Neural progenitor cell (in vitro differentiated cells): Measurements from ENCODE around the gene PSMD3. TPM values are rescaled to one million over a fixed set of nuclear protein-coding genes. Genes with fewer than 3 reads are reported as not detected.

Experiments used
- DNase-seq: peaks from one replicate; pipeline ENCODE4 v3.0.0-alpha.2; 2016; ENCODE audit warnings: low spot score
- H2AFZ ChIP-seq: fragments of 200-600 bp; sonication (generic); replicated peaks from 2 replicates; pipeline ENCODE4 v1.6.1; 2016; ENCODE audit warnings: antibody characterized with exemption
- H3F3A ChIP-seq: fragments of 200-600 bp; sonication (generic); 2 replicates; pipeline ENCODE4 v1.6.1; 2016; ENCODE audit warnings: antibody characterized with exemption, low read depth
- H3K27ac ChIP-seq: fragments of 200-600 bp; sonication (generic); 2 replicates; pipeline ENCODE4 v1.5.1; 2016; ENCODE audit warnings: mild to moderate bottlenecking
- H3K27me3 ChIP-seq: fragments of 200-600 bp; sonication (generic); 2 replicates; pipeline ENCODE4 v1.6.1; 2016; ENCODE audit warnings: mild to moderate bottlenecking, moderate library complexity
- H3K36me3 ChIP-seq: fragments of 200-600 bp; sonication (generic); 2 replicates; pipeline ENCODE4 v1.5.1; 2016
- H3K4me1 ChIP-seq: fragments of 200-600 bp; sonication (generic); 2 replicates; pipeline ENCODE4 v1.6.1; 2016; ENCODE audit warnings: mixed run types
- H3K4me2 ChIP-seq: fragments of 200-600 bp; sonication (generic); 2 replicates; pipeline ENCODE4 v1.6.1; 2016
- H3K4me3 ChIP-seq: fragments of 200-600 bp; sonication (generic); 2 replicates; pipeline ENCODE4 v1.5.1; 2016
- H3K79me2 ChIP-seq: fragments of 200-600 bp; sonication (generic); 2 replicates; pipeline ENCODE4 v1.6.1; 2016; ENCODE audit warnings: low read depth
- H3K9ac ChIP-seq: fragments of 200-600 bp; sonication (generic); 2 replicates; pipeline ENCODE4 v1.6.1; 2016
- H3K9me3 ChIP-seq: fragments of 200-600 bp; sonication (generic); 2 replicates; pipeline ENCODE4 v1.5.1; 2016; ENCODE audit warnings: low read depth
- H4K20me1 ChIP-seq: fragments of 200-600 bp; sonication (generic); 2 replicates; pipeline ENCODE4 v1.6.1; 2016; ENCODE audit warnings: low read depth
- H3K27ac Mint-ChIP-seq: 3 replicates; pipeline ENCODE4 v1.8.0; 2021; ENCODE audit warnings: mixed read lengths
- H3K27me3 Mint-ChIP-seq: 2 replicates; pipeline ENCODE4 v1.8.0; 2022; ENCODE audit warnings: low read depth, mild to moderate bottlenecking, inconsistent platforms, moderate library complexity, mixed read lengths; ENCODE audit not compliant: insufficient read depth
- H3K36me3 Mint-ChIP-seq: 3 replicates; pipeline ENCODE4 v1.8.0; 2021; ENCODE audit warnings: mixed read lengths
- H3K4me1 Mint-ChIP-seq: 3 replicates; pipeline ENCODE4 v1.8.0; 2021; ENCODE audit warnings: mixed read lengths
- H3K4me3 Mint-ChIP-seq: 3 replicates; pipeline ENCODE4 v1.8.0; 2021; ENCODE audit warnings: mild to moderate bottlenecking, moderate library complexity, mixed read lengths
- H3K9me3 Mint-ChIP-seq: 3 replicates; pipeline ENCODE4 v1.8.0; 2020; ENCODE audit warnings: mixed read lengths
- CTCF ChIP-seq: fragments of 200-600 bp; sonication (generic); IDR thresholded peaks from 2 replicates; pipeline ENCODE4 v1.5.1; 2017; ENCODE audit warnings: antibody characterized with exemption, mild to moderate bottlenecking
- EZH2 ChIP-seq: fragments of 200-600 bp; sonication (generic); IDR thresholded peaks from 2 replicates; pipeline ENCODE4 v1.6.1; 2017; ENCODE audit warnings: antibody characterized with exemption, mild to moderate bottlenecking, moderate library complexity
- EZH2phosphoT487 ChIP-seq: fragments of 200-600 bp; sonication (generic); IDR thresholded peaks from 2 replicates; pipeline ENCODE4 v1.6.1; 2017; ENCODE audit warnings: antibody characterized with exemption
- total RNA-seq: library from RNA; depleted of rRNA; stranded (reverse); fragments of >200 nt; gene quantifications from 2 replicates; pipeline ENCODE4 v1.2.3, GENCODE V29; 2015; ENCODE audit warnings: low replicate concordance

PSMD3 gene
- total RNA-seq, 1 donor from 2014 or later: 71.6 TPM

- Mint-ChIP-seq H3K27me3 (peaks cover 3% of the 10 kb centered on the region), H3K4me3 (peak overlapping the region; percentile 34), H3K4me1 (peaks cover 19% of the 10 kb centered on the region), H3K9me3 (no peaks in the 10 kb centered on the region), H3K36me3 (no peaks in the 10 kb centered on the region), H3K27ac (no peak overlapping the region)
- no peak overlapping the region for H3K9ac ChIP-seq
- no peak overlapping the region for H3K27ac ChIP-seq
- no peaks in the 10 kb centered on the region for H3K36me3 ChIP-seq
- no peaks in the 10 kb centered on the region for H3K79me2 ChIP-seq
- no peak for TF ChIP-seq EZH2
- TF ChIP-seq EZH2phosphoT487: no peak
- TF ChIP-seq CTCF: no peak
- no peaks in the 10 kb centered on the region for H4K20me1 ChIP-seq
- no peaks in the 10 kb centered on the region for H3K4me1 ChIP-seq
- H3K9me3 ChIP-seq: no peaks in the 10 kb centered on the region
- no peak overlapping the region for H2AFZ ChIP-seq
- H3K4me2 ChIP-seq: no peak overlapping the region
- peaks cover 16% of the 10 kb centered on the region for H3K27me3 ChIP-seq
- no peak overlapping the region for H3K4me3 ChIP-seq
- DNase-seq: no peak
- H3F3A ChIP-seq: peaks cover 4% of the 10 kb centered on the region
Measured at GRCh38 chr17:39950871-39951348, 29.7 kb upstream of the PSMD3 start.

- H3K27me3 Mint-ChIP-seq: peaks cover 3% of the 10 kb centered on the region
- no peaks in the 10 kb centered on the region for H3K79me2 ChIP-seq
- peak overlapping the region; percentile 81 for H3K4me2 ChIP-seq
- peak overlapping the region; percentile 78 for H2AFZ ChIP-seq
- peaks cover 19% of the 10 kb centered on the region for H3K4me1 Mint-ChIP-seq
- no peaks in the 10 kb centered on the region for H3K36me3 ChIP-seq
- no peaks in the 10 kb centered on the region for H3K9me3 ChIP-seq
- TF ChIP-seq EZH2phosphoT487 (no peak), CTCF (no peak), EZH2 (no peak)
- H3F3A ChIP-seq: peaks cover 4% of the 10 kb centered on the region
- H3K9me3 Mint-ChIP-seq: no peaks in the 10 kb centered on the region
- H3K27ac ChIP-seq: no peak overlapping the region
- H3K27me3 ChIP-seq: peaks cover 16% of the 10 kb centered on the region
- H3K27ac Mint-ChIP-seq: no peak overlapping the region
- H3K36me3 Mint-ChIP-seq: no peaks in the 10 kb centered on the region
- H3K9ac ChIP-seq: no peak overlapping the region
- H3K4me3 Mint-ChIP-seq: peak overlapping the region; percentile 80
- DNase-seq: no peak
- H4K20me1 ChIP-seq: no peaks in the 10 kb centered on the region
- H3K4me1 ChIP-seq: no peaks in the 10 kb centered on the region
- H3K4me3 ChIP-seq: peak overlapping the region; percentile 50
Measured at GRCh38 chr17:39951924-39952679, 28.5 kb upstream of the PSMD3 start.

GRCh38 chr17:39952680-39953470, 27.7 kb upstream of the PSMD3 start:
- H3K4me3 ChIP-seq: peak overlapping the region; percentile 50
- peaks cover 16% of the 10 kb centered on the region for H3K27me3 ChIP-seq
- DNase-seq: peak; percentile 99
- H3K27ac ChIP-seq: no peak overlapping the region
- peak overlapping the region; percentile 81 for H3K4me3 Mint-ChIP-seq
- H3K4me2 ChIP-seq: peak overlapping the region; percentile 81
- no peaks in the 10 kb centered on the region for H3K9me3 Mint-ChIP-seq
- no peak overlapping the region for H3K9ac ChIP-seq
- H4K20me1 ChIP-seq: no peaks in the 10 kb centered on the region
- H3K27ac Mint-ChIP-seq: peak overlapping the region; percentile 60
- TF ChIP-seq EZH2phosphoT487 (no peak), CTCF (no peak), EZH2 (no peak)
- H3K79me2 ChIP-seq: no peaks in the 10 kb centered on the region
- H3K4me1 ChIP-seq: no peaks in the 10 kb centered on the region
- peaks cover 4% of the 10 kb centered on the region for H3F3A ChIP-seq
- H3K4me1 Mint-ChIP-seq: peaks cover 13% of the 10 kb centered on the region
- H3K36me3 Mint-ChIP-seq: no peaks in the 10 kb centered on the region
- H2AFZ ChIP-seq: peak overlapping the region; percentile 78
- H3K27me3 Mint-ChIP-seq: no peaks in the 10 kb centered on the region
- H3K9me3 ChIP-seq: no peaks in the 10 kb centered on the region
- no peaks in the 10 kb centered on the region for H3K36me3 ChIP-seq
